ENCODE data around the gene STK38. TPM values are rescaled to one million over a fixed set of nuclear protein-coding genes. Genes with fewer than 3 reads are reported as not detected.

STK38 gene
- total RNA-seq, 4 donors from 2014 or later, result 19.2 to 43.2 (median 31.3) TPM

GRCh38 chr6:36563237-36563927 is 16.1 kb upstream of the STK38 start:
- ATAC-seq (ENCODE audit: low FRiP score) (no peak), DNase-seq (ENCODE audit: low spot score) (no peak)
- TF ChIP-seq CTCF (IDR thresholded peaks at IDR 0.05), result no peak

- DNase-seq (ENCODE audit: low spot score) (no peak), ATAC-seq (ENCODE audit: low FRiP score) (no peak)
- TF ChIP-seq CTCF (IDR thresholded peaks at IDR 0.05), result no peak
Measured at GRCh38 chr6:36560822-36561221, 13.5 kb upstream of the STK38 start.

- DNase-seq (ENCODE audit: low spot score) (no peak), ATAC-seq (ENCODE audit: low FRiP score) (no peak)
- TF ChIP-seq CTCF (IDR thresholded peaks at IDR 0.05), result no peak
Measured at GRCh38 chr6:36559011-36559793, 11.9 kb upstream of the STK38 start.

- ATAC-seq (ENCODE audit: low FRiP score) (no peak), DNase-seq (ENCODE audit: low spot score) (no peak)
- TF ChIP-seq CTCF (IDR thresholded peaks at IDR 0.05), result no peak
Measured at GRCh38 chr6:36556281-36556680, 9.0 kb upstream of the STK38 start.

- no peak for ATAC-seq (ENCODE audit: low FRiP score)
- no peak for TF ChIP-seq CTCF (IDR thresholded peaks at IDR 0.05)
- DNase-seq (ENCODE audit: low spot score), result no peak
Measured at GRCh38 chr6:36555750-36556252, 8.5 kb upstream of the STK38 start.

GRCh38 chr6:36550473-36551000 is 3.3 kb upstream of the STK38 start:
- no peak for TF ChIP-seq CTCF (IDR thresholded peaks at IDR 0.05)
- ATAC-seq (ENCODE audit: low FRiP score), result no peak

More at GRCh38 chr6:36550473-36551000, 3.3 kb upstream of the STK38 start:
- no peak for DNase-seq (ENCODE audit: low spot score)

All from omental fat pad (tissue), 4 donors.